Skeletal muscle tissue (tissue), 4 donors: ENCODE results near the gene GRIN3B. TPM values are rescaled to one million over a fixed set of nuclear protein-coding genes. Genes with fewer than 3 reads are reported as not detected.

Experiments
- H3K27ac ChIP-seq: one replicate; pipeline ENCODE4 v1.7.0; 2013; ENCODE audit warnings: mild to moderate bottlenecking, low read depth, low read length, inconsistent platforms
- H3K27me3 ChIP-seq, 3 donors: one replicate each; pipeline ENCODE4 v1.7.0; 2013; ENCODE audit warnings: low read length in 3 of 3; ENCODE audit not compliant: control insufficient read depth in 3 of 3, insufficient read depth in 3 of 3
- H3K36me3 ChIP-seq, 3 donors: one replicate each; pipeline ENCODE4 v1.7.0; 2013; ENCODE audit warnings: low read length in 3 of 3; ENCODE audit not compliant: control insufficient read depth in 3 of 3, insufficient read depth in 3 of 3
- H3K4me1 ChIP-seq, 3 donors: one replicate each; pipeline ENCODE4 v1.7.0; 2013; ENCODE audit warnings: low read length in 3 of 3, mild to moderate bottlenecking in 3 of 3; ENCODE audit not compliant: control insufficient read depth in 3 of 3, insufficient read depth in 3 of 3
- H3K4me3 ChIP-seq, 3 donors: one replicate each; pipeline ENCODE4 v1.7.0; 2013; ENCODE audit warnings: low read length in 3 of 3
- H3K9ac ChIP-seq, 3 donors: one replicate each; pipeline ENCODE4 v1.7.0; 2013; ENCODE audit warnings: low read length in 3 of 3, mild to moderate bottlenecking in 3 of 3, moderate library complexity in 2 of 3, low read depth in 1 of 3
- H3K9me3 ChIP-seq, 3 donors: one replicate each; pipeline ENCODE4 v1.7.0; 2013; ENCODE audit warnings: low read length in 3 of 3; ENCODE audit not compliant: control insufficient read depth in 3 of 3
- total RNA-seq: library from RNA; depleted of rRNA; stranded (reverse); fragments of >200 nt; gene quantifications from one replicate; pipeline ENCODE4 v1.2.3, GENCODE V29; 2014
- donor health status: Osteomylitis.

GRIN3B gene
- total RNA-seq, 1 donor from 2014 or later: not detected

GRCh38 chr19:1014161-1015060 lies 14.2 kb downstream of the GRIN3B start:
- peaks cover 42 to 50% (median 48%) of the 10 kb centered on the region in 3 donors for H3K4me1 ChIP-seq
- no peaks in the 10 kb centered on the region for H3K9me3 ChIP-seq

DNA sequence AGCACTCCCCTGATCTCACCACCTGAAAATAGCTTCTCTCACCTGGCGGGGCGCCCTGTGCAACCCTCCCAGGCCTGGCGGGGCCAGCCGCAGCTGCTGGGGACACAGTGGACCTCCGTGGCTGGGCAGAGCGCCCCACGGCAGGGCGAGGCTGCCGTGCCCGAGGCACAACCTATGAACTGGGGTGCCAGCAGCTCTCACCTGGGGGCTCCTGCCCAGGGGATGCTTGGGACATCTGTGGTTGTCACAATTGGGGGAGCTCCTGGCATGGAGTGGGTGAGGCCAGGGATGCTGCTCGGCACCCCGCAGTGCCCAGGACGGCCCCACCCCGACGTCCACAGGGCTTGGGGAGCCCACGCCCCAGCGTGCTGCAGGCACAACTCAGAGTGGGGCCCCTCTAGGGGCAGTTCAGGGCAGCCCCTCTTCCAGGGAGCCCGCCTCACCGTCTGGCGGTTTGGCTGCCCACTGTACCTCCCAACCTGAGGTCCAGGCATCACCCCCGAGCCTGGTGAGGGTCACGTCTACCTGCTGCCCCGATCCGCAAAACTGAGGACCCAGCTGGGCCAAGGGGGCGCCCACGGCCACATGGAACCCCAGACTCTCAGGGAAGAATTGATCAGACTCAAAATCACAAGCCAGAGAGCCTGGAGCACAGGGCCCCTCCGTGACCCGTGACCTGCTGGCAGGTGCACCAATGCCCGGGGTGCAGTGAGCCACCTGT lies 15.0 kb downstream of the GRIN3B start:
- Histone ChIP-seq H3K27me3 (no peaks in the 10 kb centered on the region), H3K9ac (peak overlapping the region in 1 of 3 donors; percentile 45), H3K9me3 (no peaks in the 10 kb centered on the region), H3K4me3 (no peak overlapping the region), H3K4me1 (peaks cover 50 to 58% (median 56%) of the 10 kb centered on the region in 3 donors), H3K36me3 (peaks cover 10 to 27% (median 15%) of the 10 kb centered on the region in 3 donors), H3K27ac (no peak overlapping the region)

More at GRCh38 chr19:1014161-1015060, 14.2 kb downstream of the GRIN3B start:
- H3K36me3 ChIP-seq: peaks cover 15 to 34% (median 15%) of the 10 kb centered on the region in 3 donors
- H3K4me3 ChIP-seq: no peak overlapping the region
- H3K27me3 ChIP-seq: no peaks in the 10 kb centered on the region
- H3K9ac ChIP-seq: peak overlapping the region in 1 of 3 donors; percentile 45
- H3K27ac ChIP-seq: no peak overlapping the region

DNA sequence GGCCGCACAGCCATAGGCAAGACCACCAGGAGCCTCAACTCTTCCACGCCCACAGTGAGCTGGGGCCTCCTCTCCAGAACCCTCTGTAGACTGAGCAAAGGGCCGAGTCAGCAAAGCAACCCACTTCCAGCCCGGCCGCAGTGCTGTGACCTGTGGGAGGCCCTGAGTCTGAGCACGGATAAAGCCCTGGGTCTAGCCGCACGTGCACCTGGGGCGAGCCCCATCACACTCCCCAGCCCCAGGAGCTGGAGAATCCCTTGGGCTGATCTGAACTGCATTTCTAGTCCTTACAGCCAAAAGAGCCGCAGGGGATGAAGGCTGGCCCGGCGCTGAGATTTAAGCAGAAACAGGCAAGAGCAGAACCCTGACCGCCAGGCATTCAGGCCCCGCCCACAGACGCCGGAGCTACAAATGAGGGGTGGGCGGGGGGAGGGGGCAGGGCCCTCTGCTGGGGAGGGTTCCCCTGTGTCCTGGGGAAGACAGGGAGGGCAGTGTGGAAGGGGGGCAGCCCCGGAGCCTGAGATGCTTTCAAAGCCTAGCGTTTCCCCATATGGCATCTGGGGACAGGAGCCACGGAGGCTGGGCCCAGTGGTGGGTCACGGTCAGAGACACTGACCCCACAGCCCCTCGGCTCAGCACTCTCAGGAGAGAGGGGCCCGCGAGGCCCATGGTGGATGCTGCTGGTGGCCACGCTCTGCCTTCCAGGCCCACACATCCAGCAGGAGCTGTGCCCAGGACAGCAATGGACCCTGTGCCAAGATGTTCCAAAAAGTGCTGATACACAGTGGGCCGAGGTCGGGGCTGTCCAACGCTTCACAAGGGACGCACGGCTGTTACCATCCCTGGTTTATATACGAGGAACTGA lies 15.8 kb downstream of the GRIN3B start:
- H3K9me3 ChIP-seq: no peaks in the 10 kb centered on the region
- H3K27ac ChIP-seq: no peak overlapping the region
- H3K36me3 ChIP-seq: peaks cover 10 to 22% (median 12%) of the 10 kb centered on the region in 3 donors
- no peaks in the 10 kb centered on the region for H3K27me3 ChIP-seq
- peak overlapping the region in 1 of 3 donors; percentile 90 for H3K9ac ChIP-seq
- H3K4me3 ChIP-seq: peak overlapping the region in 2 of 3 donors; percentile 33 to 49
- H3K4me1 ChIP-seq: peaks cover 53 to 60% (median 59%) of the 10 kb centered on the region in 3 donors

- Histone ChIP-seq H3K9me3 (no peaks in the 10 kb centered on the region), H3K27ac (no peak overlapping the region), H3K27me3 (no peaks in the 10 kb centered on the region), H3K4me3 (peak overlapping the region in 2 of 3 donors; percentile 33 to 49), H3K4me1 (peaks cover 54 to 65% (median 63%) of the 10 kb centered on the region in 3 donors), H3K9ac (peak overlapping the region; percentile 23 to 90 (median 43)), H3K36me3 (peaks cover 9 to 18% (median 12%) of the 10 kb centered on the region in 3 donors)
Observed at GRCh38 chr19:1016647-1017114, 16.5 kb downstream of the GRIN3B start.

DNA sequence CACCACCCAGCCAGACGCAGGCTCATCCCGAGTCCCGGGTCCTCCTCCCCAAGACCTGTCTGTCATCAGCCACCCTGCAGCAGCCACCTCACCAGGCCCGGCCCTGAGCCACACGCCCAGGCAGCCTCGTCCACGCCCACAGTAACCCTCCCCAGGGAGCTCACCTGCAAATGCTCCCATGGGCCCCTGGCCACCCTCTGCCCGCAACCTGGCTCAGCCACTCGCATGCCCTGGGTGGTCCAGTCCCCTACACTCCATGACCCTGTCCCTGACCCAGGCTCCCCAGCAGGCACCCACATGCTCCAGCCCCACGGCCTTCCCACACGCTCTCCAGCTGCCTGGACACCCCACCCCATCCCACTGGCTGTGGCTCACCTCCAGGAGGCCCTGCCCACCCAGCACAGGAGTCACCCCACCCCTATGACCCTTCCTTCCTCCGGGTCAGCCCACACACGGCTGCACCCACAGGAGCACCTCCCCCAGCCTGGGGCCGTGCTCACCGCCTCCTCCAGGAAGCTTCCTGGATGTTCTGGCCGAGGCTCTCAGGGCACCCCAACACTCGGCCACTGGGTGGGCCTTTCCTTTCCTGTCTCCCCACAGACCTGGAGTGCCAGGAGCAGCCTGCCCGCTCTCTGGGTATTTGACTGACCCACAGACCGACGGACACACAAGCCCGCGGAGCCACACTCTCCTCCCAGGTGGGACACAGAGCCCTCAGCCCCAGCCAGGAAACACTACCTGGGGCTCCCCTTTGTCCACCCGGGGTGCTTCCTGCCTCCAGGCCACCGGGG lies 17.1 kb downstream of the GRIN3B start:
- H3K27ac ChIP-seq: no peak overlapping the region
- H3K9ac ChIP-seq: peak overlapping the region; percentile 23 to 90 (median 51)
- peaks cover 54 to 67% (median 65%) of the 10 kb centered on the region in 3 donors for H3K4me1 ChIP-seq
- H3K27me3 ChIP-seq: no peaks in the 10 kb centered on the region
- peak overlapping the region in 2 of 3 donors; percentile 33 to 49 for H3K4me3 ChIP-seq
- H3K36me3 ChIP-seq: peaks cover 6 to 15% (median 12%) of the 10 kb centered on the region in 3 donors
- no peaks in the 10 kb centered on the region for H3K9me3 ChIP-seq

GRCh38 chr19:1017906-1018305 lies 17.7 kb downstream of the GRIN3B start:
- peak overlapping the region in 1 of 3 donors; percentile 8 for H3K4me3 ChIP-seq
- H3K9me3 ChIP-seq: no peaks in the 10 kb centered on the region
- H3K27me3 ChIP-seq: no peaks in the 10 kb centered on the region
- H3K4me1 ChIP-seq: peaks cover 54 to 67% (median 65%) of the 10 kb centered on the region in 3 donors
- H3K9ac ChIP-seq: peak overlapping the region; percentile 23 to 90 (median 51)
- H3K36me3 ChIP-seq: peaks cover 5 to 13% (median 10%) of the 10 kb centered on the region in 3 donors
- no peak overlapping the region for H3K27ac ChIP-seq

GRCh38 chr19:1018393-1018792 lies 18.2 kb downstream of the GRIN3B start:
- peaks cover 54 to 67% (median 65%) of the 10 kb centered on the region in 3 donors for H3K4me1 ChIP-seq
- H3K4me3 ChIP-seq: peak overlapping the region in 1 of 3 donors; percentile 8
- peak overlapping the region; percentile 20 to 90 (median 36) for H3K9ac ChIP-seq
- H3K27me3 ChIP-seq: no peaks in the 10 kb centered on the region
- peaks cover under 1 to 8% (median 5%) of the 10 kb centered on the region in 3 donors for H3K36me3 ChIP-seq
- no peaks in the 10 kb centered on the region for H3K9me3 ChIP-seq
- no peak overlapping the region for H3K27ac ChIP-seq

DNA sequence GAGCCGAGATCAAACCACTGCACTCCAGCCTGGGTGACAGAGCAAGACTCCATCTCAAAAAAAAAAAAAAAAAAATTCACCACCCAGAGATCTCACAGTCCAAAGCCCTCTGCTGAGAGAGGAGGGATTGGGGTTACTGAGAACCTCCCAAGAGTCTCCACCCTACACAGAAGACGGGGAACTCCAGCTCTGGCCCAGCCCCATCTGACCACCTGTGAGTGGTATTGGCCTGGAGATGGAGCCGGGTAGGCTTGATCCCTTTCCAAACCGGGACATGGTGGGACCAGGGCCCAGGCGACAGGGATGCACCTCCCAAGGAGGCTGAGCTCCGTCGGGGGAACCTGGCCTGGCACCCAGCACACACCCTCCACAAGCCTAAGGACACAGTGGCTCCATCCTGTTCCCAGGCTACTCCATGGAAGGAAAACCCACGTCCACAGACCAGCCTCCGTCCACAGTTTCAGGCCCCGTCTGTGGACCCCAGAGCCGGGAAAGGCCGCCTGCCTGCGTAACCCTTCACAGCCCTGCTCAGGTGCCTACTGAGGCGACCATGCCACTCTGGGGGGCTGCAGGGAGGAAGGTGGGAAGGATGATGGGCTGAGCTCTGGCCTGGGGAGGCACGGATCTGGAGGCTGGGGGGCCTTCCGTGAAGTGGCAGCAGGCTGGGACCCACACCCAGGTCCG lies 18.9 kb downstream of the GRIN3B start:
- peaks cover 54 to 67% (median 65%) of the 10 kb centered on the region in 3 donors for H3K4me1 ChIP-seq
- H3K27ac ChIP-seq: no peak overlapping the region
- peak overlapping the region; percentile 88 to 94 (median 91) for H3K4me3 ChIP-seq
- H3K27me3 ChIP-seq: no peaks in the 10 kb centered on the region
- H3K36me3 ChIP-seq: peaks cover 0 to 2% (median under 1%) of the 10 kb centered on the region in 3 donors
- H3K9ac ChIP-seq: peak overlapping the region; percentile 59 to 94 (median 90)
- H3K9me3 ChIP-seq: no peaks in the 10 kb centered on the region
